ENCODE measurements around the gene SLC6A12.

GRCh38 chr12:195951-196350 lies 18.0 kb downstream of the SLC6A12 start:
- TF ChIP-seq CTCF (IDR thresholded peaks at IDR 0.05) (no peak), EP300 (IDR thresholded peaks at IDR 0.05) (no peak), POLR2AphosphoS5 (IDR thresholded peaks at IDR 0.05) (no peak)
